Measurements from ENCODE around the gene NPTX1. TPM values are rescaled to one million over a fixed set of nuclear protein-coding genes. Genes with fewer than 3 reads are reported as not detected.
A peak's percentile ranks its signal among the peaks of the same experiment; 100 is the strongest.

The NPTX1 gene
- total and polyA plus RNA-seq, 2 of the 13 experiments (the other 11 are each of a cell fraction or from before 2014, with no cell fraction given) = 0.01 TPM; not detected in 1

- ATAC-seq (no peak), DNase-seq (ENCODE audit: low spot score) (no peak), FAIRE-seq (no peak)
- POLR2A ChIA-PET = no interaction called here
- Histone ChIP-seq H4K20me1 (ENCODE audit: insufficient read depth, low read length) (peaks cover 12% of the 10 kb centered on the region; the same call in 1 of the 2 replicates), H3K4me3 (replicated peaks in 1 of 3; ENCODE audit: insufficient read depth in 1 of 3, low read depth in 2 of 3, low read length in 3 of 3) (no peak overlapping the region), H3K27ac (ENCODE audit: extremely low read length, insufficient read depth, low read length) (no peak overlapping the region), H3K27me3 (ENCODE audit: control insufficient read depth in 1 of 2, insufficient read depth in 2 of 2, low read length in 2 of 2) (peaks cover 2 to 12% of the 10 kb centered on the region in 2 experiments; a peak in 2 of 5 replicates), H3K79me2 (ENCODE audit: insufficient read depth, low read length) (no peaks in the 10 kb centered on the region), H3K9me3 (ENCODE audit: low read length) (no peaks in the 10 kb centered on the region), H3K9ac (ENCODE audit: insufficient read depth, low read depth, low read length) (no peak overlapping the region), H3K4me2 (ENCODE audit: low read depth, low read length) (no peak overlapping the region), H3K4me1 (ENCODE audit: insufficient read depth, low read length) (no peaks in the 10 kb centered on the region), H3K36me3 (replicated peaks in 1 of 2; ENCODE audit: control insufficient read depth in 1 of 2, insufficient read depth in 2 of 2, low read length in 2 of 2) (no peaks in the 10 kb centered on the region), H2AFZ (ENCODE audit: low read length) (no peak overlapping the region)
- BruUV-seq (replicated peaks) = no TSS peak
- no peak for TF ChIP-seq ZNF737 (CRISPR knock-in tag; IDR thresholded peaks at IDR 0.05; ENCODE audit: borderline replicate concordance)
- WGBS (ENCODE audit: low lambda C conversion rate) = 34% methylated on average over 10 of the region's 10 CpGs
- in situ Hi-C loops (cut with HindIII; ENCODE audit: extremely low pct_ligation_motif_present, low pct_unique_long_range_greater_than_20kb) (no loop called here), intact Hi-C loops (cut with micrococcal nuclease; ENCODE audit: unreplicated experiment) (no loop called here)
- CTCF ChIA-PET (ENCODE audit: low intra/inter-chr PET ratio, low total read pairs) = no interaction called here
Observed at GRCh38 chr17:80437532-80437931, 38.9 kb downstream of the NPTX1 start.

- Histone ChIP-seq H3K4me3 (replicated peaks in 1 of 3; ENCODE audit: insufficient read depth in 1 of 3, low read depth in 2 of 3, low read length in 3 of 3) (no peak overlapping the region), H3K27ac (ENCODE audit: extremely low read length, insufficient read depth, low read length) (no peak overlapping the region), H2AFZ (ENCODE audit: low read length) (no peak overlapping the region), H4K20me1 (ENCODE audit: insufficient read depth, low read length) (no peaks in the 10 kb centered on the region; the same call in 1 of the 2 replicates), H3K36me3 (replicated peaks in 1 of 2; ENCODE audit: control insufficient read depth in 1 of 2, insufficient read depth in 2 of 2, low read length in 2 of 2) (no peaks in the 10 kb centered on the region), H3K27me3 (ENCODE audit: control insufficient read depth in 1 of 2, insufficient read depth in 2 of 2, low read length in 2 of 2) (peaks cover 2 to 12% of the 10 kb centered on the region in 2 experiments; a peak in 2 of 5 replicates), H3K9ac (ENCODE audit: insufficient read depth, low read depth, low read length) (no peak overlapping the region), H3K79me2 (ENCODE audit: insufficient read depth, low read length) (no peaks in the 10 kb centered on the region), H3K4me2 (ENCODE audit: low read depth, low read length) (no peak overlapping the region), H3K4me1 (ENCODE audit: insufficient read depth, low read length) (no peaks in the 10 kb centered on the region), H3K9me3 (ENCODE audit: low read length) (no peaks in the 10 kb centered on the region)
- intact Hi-C loops (cut with micrococcal nuclease; ENCODE audit: unreplicated experiment) (no loop called here), in situ Hi-C loops (cut with HindIII; ENCODE audit: extremely low pct_ligation_motif_present, low pct_unique_long_range_greater_than_20kb) (no loop called here)
- 19% methylated on average over 12 of the region's 12 CpGs for WGBS (ENCODE audit: low lambda C conversion rate)
- peak; percentile 23 for FAIRE-seq
- no peak for DNase-seq (ENCODE audit: low spot score)
- TF ChIP-seq ZNF317 (CRISPR knock-in tag; IDR thresholded peaks at IDR 0.05) = no peak
- TF ChIP-seq HINFP (CRISPR knock-in tag; IDR thresholded peaks at IDR 0.05; ENCODE audit: low read depth) = no peak
- no peak for TF ChIP-seq MIXL1 (CRISPR knock-in tag; IDR thresholded peaks at IDR 0.05)
- TF ChIP-seq SATB2 (CRISPR knock-in tag; IDR thresholded peaks at IDR 0.05) = no peak
- peak; percentile 63; the same call in 1 of the 2 replicates for TF ChIP-seq ZNF7 (CRISPR knock-in tag; IDR thresholded peaks at IDR 0.05)
- peak; percentile 53; the same call in 1 of the 2 replicates for TF ChIP-seq BCL6 (CRISPR knock-in tag; IDR thresholded peaks at IDR 0.05)
- no peak for TF ChIP-seq ARNTL (CRISPR knock-in tag; IDR thresholded peaks at IDR 0.05)
- POLR2A ChIA-PET = no interaction called here
- no peak for ATAC-seq
- CTCF ChIA-PET (ENCODE audit: low intra/inter-chr PET ratio, low total read pairs) = no interaction called here
- no TSS peak for BruUV-seq (replicated peaks)
Observed at GRCh38 chr17:80433916-80434666, 42.3 kb downstream of the NPTX1 start.
